Psoas muscle (tissue), 8 donors: ENCODE results near the gene USP19. TPM values are rescaled to one million over a fixed set of nuclear protein-coding genes. Genes with fewer than 3 reads are reported as not detected.

Experiments used
- ATAC-seq, 4 donors: fragments of 200-7000 bp; cut with Tn5 transposase; one replicate each; pipeline ENCODE4 v1.9.1; 2020; ENCODE audit warnings: moderate library complexity in 3 of 4, mild to moderate bottlenecking in 2 of 4
- DNase-seq, 2 donors: peaks; one replicate each; pipeline ENCODE4 v3.0.0-alpha.2; 2020
- H3K27ac ChIP-seq: fragments of 200-600 bp; one replicate; pipeline ENCODE4 v1.8.0; 2022
- H3K27me3 ChIP-seq, 3 donors: fragments of 200-600 bp in 1 of 3; one replicate each; pipeline versions ENCODE4 v1.6.1 to v1.8.0; 2013 to 2022; ENCODE audit warnings: low read length in 2 of 3, mild to moderate bottlenecking in 2 of 3, moderate library complexity in 1 of 3; ENCODE audit not compliant: insufficient read depth in 3 of 3
- H3K36me3 ChIP-seq, 2 donors: fragments of 200-600 bp in 1 of 2; one replicate each; pipeline versions ENCODE4 v1.6.1 to v1.8.0; 2013 to 2022; ENCODE audit warnings: low read depth in 1 of 2, mild to moderate bottlenecking in 1 of 2, moderate library complexity in 1 of 2; ENCODE audit not compliant: insufficient read depth in 1 of 2
- H3K4me1 ChIP-seq: fragments of 200-600 bp; one replicate; pipeline ENCODE4 v1.8.0; 2022
- H3K4me3 ChIP-seq: fragments of 200-600 bp; one replicate; pipeline ENCODE4 v1.8.0; 2022; ENCODE audit warnings: mild to moderate bottlenecking
- H3K9me3 ChIP-seq: fragments of 200-600 bp; one replicate; pipeline ENCODE4 v1.8.0; 2022
- WGBS, 3 donors: extraction: QIAGEN DNeasy Blood & Tissue Kit; methylation state at CpG; one replicate each; pipeline versions ENCODE4 v1.1.6 to v1.1.7; 2013; 5-methylcytosine and 5-hydroxymethylcytosine counted together
- intact Hi-C, 2 donors: fragments of 100-400 bp; cut with DNase I; formaldehyde crosslinking; loops; one replicate each; pipeline versions ENCODE4 v1.11.0 to v1.14.2; 2022
- polyA plus RNA-seq, 3 donors: library from polyadenylated mRNA; stranded (reverse); fragments of 200-250 nt; gene quantifications; one replicate each; pipeline ENCODE4 v1.2.3, GENCODE V29; 2013
- total RNA-seq, 4 donors: library from RNA; stranded (reverse); fragmentation: NEBNext Ultra II Directional in 2 of 4; extraction: Animal tissue kit (Norgen Biotek cat#: 25700) in 2 of 4; gene quantifications; one replicate each; pipeline versions ENCODE4 v1.2.1 to v1.2.4, GENCODE V29; 2021 to 2023
- TF ChIP-seq, protein P1 (sequence below): fragments of 200-600 bp; IDR thresholded peaks from one replicate; pipeline ENCODE4 v1.8.0; 2022; ENCODE audit warnings: antibody characterized with exemption
- donor health status: healthy with polysubstance abuse.
- donor health status: DM: no; HTN: no; CAD: no; lungs with moderate emphysema.
- donor health status: Bipolar disorder and iron deficiency.
- donor health status: healthy.
- donor health status: DM: yes; HTN: yes; CAD: no.
- donor health status: DM: no; HTN: no; CAD: no.
- donor health status: DM: no; HTN: no; CAD: no.
- donor health status: DM: yes; HTN: yes; CAD: no.

USP19 gene
- total and polyA plus RNA-seq, 7 donors = 29.5 to 109 (median 91.1) TPM

DNA sequence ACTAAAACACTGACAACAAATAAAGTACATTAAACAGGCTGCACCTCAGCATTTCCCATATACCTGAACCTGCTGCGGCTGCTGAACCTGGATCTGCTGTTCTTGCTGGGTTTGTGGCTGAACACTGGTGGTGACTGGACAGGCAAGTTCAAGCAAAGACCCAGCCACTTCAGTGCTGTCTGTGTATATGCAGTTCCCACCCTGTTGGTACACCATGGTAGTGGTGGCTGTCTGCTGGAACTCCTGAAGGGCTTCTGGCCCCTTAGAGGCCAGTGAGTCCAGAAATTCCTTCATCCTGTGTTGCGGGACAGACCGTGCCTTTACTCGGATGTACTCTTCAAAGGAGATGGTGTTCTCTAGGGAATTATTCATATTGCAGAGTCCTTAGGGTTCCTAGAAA lies 44.0 kb downstream of the USP19 start:
- Histone ChIP-seq H3K4me3 (no peak overlapping the region), H3K4me1 (no peaks in the 10 kb centered on the region), H3K9me3 (no peaks in the 10 kb centered on the region), H3K36me3 (peaks cover 9 to 80% of the 10 kb centered on the region in 2 donors), H3K27ac (no peak overlapping the region), H3K27me3 (no peaks in the 10 kb centered on the region)
- 83 to 93% (median 90%) methylated on average over 4 of the region's 4 CpGs for WGBS, 3 donors
- intact Hi-C loops = loop anchor here in 1 of 2 donors (5.0 kb wide), 1 partner anchor 44 kb away; no protein-coding TSS in a partner anchor
- DNase-seq = no peak
- TF ChIP-seq, protein P1, sequence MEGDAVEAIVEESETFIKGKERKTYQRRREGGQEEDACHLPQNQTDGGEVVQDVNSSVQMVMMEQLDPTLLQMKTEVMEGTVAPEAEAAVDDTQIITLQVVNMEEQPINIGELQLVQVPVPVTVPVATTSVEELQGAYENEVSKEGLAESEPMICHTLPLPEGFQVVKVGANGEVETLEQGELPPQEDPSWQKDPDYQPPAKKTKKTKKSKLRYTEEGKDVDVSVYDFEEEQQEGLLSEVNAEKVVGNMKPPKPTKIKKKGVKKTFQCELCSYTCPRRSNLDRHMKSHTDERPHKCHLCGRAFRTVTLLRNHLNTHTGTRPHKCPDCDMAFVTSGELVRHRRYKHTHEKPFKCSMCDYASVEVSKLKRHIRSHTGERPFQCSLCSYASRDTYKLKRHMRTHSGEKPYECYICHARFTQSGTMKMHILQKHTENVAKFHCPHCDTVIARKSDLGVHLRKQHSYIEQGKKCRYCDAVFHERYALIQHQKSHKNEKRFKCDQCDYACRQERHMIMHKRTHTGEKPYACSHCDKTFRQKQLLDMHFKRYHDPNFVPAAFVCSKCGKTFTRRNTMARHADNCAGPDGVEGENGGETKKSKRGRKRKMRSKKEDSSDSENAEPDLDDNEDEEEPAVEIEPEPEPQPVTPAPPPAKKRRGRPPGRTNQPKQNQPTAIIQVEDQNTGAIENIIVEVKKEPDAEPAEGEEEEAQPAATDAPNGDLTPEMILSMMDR = no peak
- ATAC-seq = no peak

DNA sequence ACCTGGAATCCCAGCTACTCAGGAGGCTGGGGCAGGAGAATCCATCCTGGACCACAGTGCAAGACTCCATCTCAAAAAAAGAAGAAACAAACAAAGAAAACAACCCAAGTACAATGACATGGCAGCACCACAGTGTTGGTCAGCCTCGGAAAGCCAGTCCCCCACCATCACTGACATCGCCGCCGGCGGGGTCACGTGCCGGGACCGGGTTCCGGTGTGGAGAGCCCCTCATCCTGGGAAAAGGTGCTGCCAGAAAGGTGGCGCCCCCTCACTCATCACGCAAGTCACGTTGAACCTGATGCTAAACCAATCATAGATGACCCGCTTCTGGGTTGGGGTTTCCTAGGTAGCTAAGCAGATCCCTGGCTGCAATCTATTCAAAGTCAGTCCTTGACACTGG lies 44.5 kb downstream of the USP19 start:
- TF ChIP-seq, protein P1 = no peak
- DNase-seq (no peak), ATAC-seq (no peak)
- Histone ChIP-seq H3K27ac (no peak overlapping the region), H3K27me3 (no peaks in the 10 kb centered on the region), H3K9me3 (no peaks in the 10 kb centered on the region), H3K4me1 (no peaks in the 10 kb centered on the region), H3K4me3 (no peak overlapping the region), H3K36me3 (peaks cover 9 to 85% of the 10 kb centered on the region in 2 donors)
- intact Hi-C loops = loop anchor here in 1 of 2 donors (5.0 kb wide), 1 partner anchor 44 kb away; no protein-coding TSS in a partner anchor
- 90 to 95% (median 93%) methylated on average over 13 of the region's 13 CpGs for WGBS, 3 donors

Other genes starting within 250 kb of the USP19 start
- gene SLC25A20, start 221.9 kb downstream of the USP19 start, total RNA-seq = 10 to 100 TPM; 47.6 to 59.4 (median 50.5) TPM
- gene SLC25A20, start 221.9 kb downstream of the USP19 start, polyA plus RNA-seq = 10 to 100 TPM; 31.3 to 94.8 (median 48.5) TPM
- 100 to 1,000 TPM in 3 of 4 donors, 10 to 100 TPM in 1; 92.7 to 125 (median 113) TPM for gene ARIH2, start 202.0 kb downstream of the USP19 start, total RNA-seq
- 100 to 1,000 TPM in 1 of 3 donors, 10 to 100 TPM in 2; 59.5 to 163 (median 67.0) TPM for gene ARIH2, start 202.0 kb downstream of the USP19 start, polyA plus RNA-seq
- gene P4HTM, start 130.6 kb downstream of the USP19 start, total RNA-seq = 10 to 100 TPM; 11.1 to 17.0 (median 13.7) TPM
- gene P4HTM, start 130.6 kb downstream of the USP19 start, polyA plus RNA-seq = 1 to 10 TPM; 4.1 to 8.7 (median 8.5) TPM
- gene WDR6, start 113.4 kb downstream of the USP19 start, total RNA-seq = 10 to 100 TPM; 55.1 to 65.7 (median 59.6) TPM
- 10 to 100 TPM; 30.5 to 49.5 (median 46.9) TPM for gene WDR6, start 113.4 kb downstream of the USP19 start, polyA plus RNA-seq
- 10 to 100 TPM in 1 of 4 donors, 1 to 10 TPM in 3; 7.5 to 10.4 (median 9.1) TPM for gene DALRD3, start 102.2 kb downstream of the USP19 start, total RNA-seq
- 10 to 100 TPM; 11.0 to 19.9 (median 13.4) TPM for gene DALRD3, start 102.2 kb downstream of the USP19 start, polyA plus RNA-seq
- 100 to 1,000 TPM; 100 to 150 (median 112) TPM for gene NDUFAF3, start 98.7 kb downstream of the USP19 start, total RNA-seq
- 10 to 100 TPM; 60.6 to 98.8 (median 85.7) TPM for gene NDUFAF3, start 98.7 kb downstream of the USP19 start, polyA plus RNA-seq
- gene IMPDH2, start 91.4 kb downstream of the USP19 start, total RNA-seq = 100 to 1,000 TPM in 3 of 4 donors, 10 to 100 TPM in 1; 82.8 to 259 (median 209) TPM
- gene IMPDH2, start 91.4 kb downstream of the USP19 start, polyA plus RNA-seq = 100 to 1,000 TPM; 102 to 397 (median 233) TPM
- 10 to 100 TPM; 52.8 to 83.9 (median 71.1) TPM for gene QRICH1, start 26.8 kb downstream of the USP19 start, total RNA-seq
- 10 to 100 TPM; 21.5 to 37.1 (median 28.6) TPM for gene QRICH1, start 26.8 kb downstream of the USP19 start, polyA plus RNA-seq
- 100 to 1,000 TPM; 120 to 200 (median 144) TPM for gene QARS1, start 16.1 kb downstream of the USP19 start, total RNA-seq
- 100 to 1,000 TPM; 142 to 166 (median 157) TPM for gene QARS1, start 16.1 kb downstream of the USP19 start, polyA plus RNA-seq
- gene LAMB2, start 12.2 kb upstream of the USP19 start, total RNA-seq = 100 to 1,000 TPM; 133 to 220 (median 141) TPM
- 100 to 1,000 TPM in 1 of 3 donors, 10 to 100 TPM in 2; 81.6 to 123 (median 95.3) TPM for gene LAMB2, start 12.2 kb upstream of the USP19 start, polyA plus RNA-seq
- 10 to 100 TPM; 12.6 to 20.5 (median 14.7) TPM for gene CCDC71, start 45.5 kb upstream of the USP19 start, total RNA-seq
- 10 to 100 TPM; 20.0 to 26.8 (median 20.8) TPM for gene CCDC71, start 45.5 kb upstream of the USP19 start, polyA plus RNA-seq
- 10 to 100 TPM; 24.7 to 84.5 (median 29.2) TPM for gene KLHDC8B, start 50.8 kb upstream of the USP19 start, total RNA-seq
- gene KLHDC8B, start 50.8 kb upstream of the USP19 start, polyA plus RNA-seq = 10 to 100 TPM; 26.7 to 36.1 (median 28.3) TPM
- gene C3orf62, start 156.4 kb upstream of the USP19 start, total RNA-seq = 1 to 10 TPM; 1.7 to 2.0 (median 1.9) TPM
- gene C3orf62, start 156.4 kb upstream of the USP19 start, polyA plus RNA-seq = 1 to 10 TPM; 1.5 to 3.7 (median 2.8) TPM
- 10 to 100 TPM; 26.7 to 35.2 (median 31.1) TPM for gene USP4, start 219.2 kb upstream of the USP19 start, total RNA-seq
- gene USP4, start 219.2 kb upstream of the USP19 start, polyA plus RNA-seq = 10 to 100 TPM; 16.3 to 21.2 (median 17.0) TPM
- gene GPX1, start 237.5 kb upstream of the USP19 start, total RNA-seq = 100 to 1,000 TPM; 100 to 129 (median 116) TPM
- gene GPX1, start 237.5 kb upstream of the USP19 start, polyA plus RNA-seq = 100 to 1,000 TPM; 164 to 251 (median 189) TPM